ENCODE data around the gene IPMK.
"Not testable (repeated sequence)": the region's sequence is repeated elsewhere in the genome, so short reads cannot be mapped to it uniquely, and the experiment has no call there.

IPMK gene

GRCh38 chr10:58266826-58267712 is 625 bp downstream of the IPMK start:
- DNase-seq (ENCODE audit: low spot score) (peak; percentile 26), FAIRE-seq (no peak)

DNA sequence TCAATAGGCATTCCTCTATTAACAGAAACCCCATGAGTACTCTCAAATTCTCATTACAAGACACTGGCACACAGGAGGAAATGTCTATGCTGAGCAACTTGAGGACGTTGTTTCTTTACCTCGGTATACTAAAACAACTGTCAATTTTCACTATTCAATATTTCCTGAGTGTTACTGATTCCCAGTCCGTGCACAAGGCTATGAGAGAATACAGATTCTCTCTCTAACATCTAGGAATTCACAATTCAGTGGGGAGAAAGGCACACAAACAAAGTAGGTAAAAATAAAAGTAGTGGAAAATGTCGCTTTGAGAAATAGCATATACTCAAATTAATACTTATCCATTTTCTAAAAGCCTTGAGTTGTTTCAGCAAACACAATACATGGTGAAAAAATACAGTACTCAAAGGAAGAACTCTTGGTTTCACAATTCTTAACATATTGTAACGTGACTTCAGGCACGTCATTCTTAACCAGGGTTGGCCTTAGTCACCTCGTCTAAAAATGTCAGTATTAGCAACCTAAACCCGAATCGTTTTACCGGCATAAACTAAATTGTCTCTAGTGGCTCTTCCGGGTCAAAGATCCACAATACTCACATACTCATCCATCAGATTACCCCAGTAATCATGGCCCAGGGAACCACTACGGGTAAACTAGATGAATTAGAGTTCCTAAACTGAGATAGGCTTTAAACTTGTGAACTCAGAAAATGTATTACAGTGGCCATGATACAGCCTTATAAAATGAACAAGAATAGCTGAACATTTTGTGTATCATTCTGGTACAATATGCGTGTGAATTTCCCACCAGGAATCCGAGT is 1.5 kb downstream of the IPMK start:
- peak; percentile 5 for FAIRE-seq
- DNase-seq (ENCODE audit: low spot score) = no peak

DNA sequence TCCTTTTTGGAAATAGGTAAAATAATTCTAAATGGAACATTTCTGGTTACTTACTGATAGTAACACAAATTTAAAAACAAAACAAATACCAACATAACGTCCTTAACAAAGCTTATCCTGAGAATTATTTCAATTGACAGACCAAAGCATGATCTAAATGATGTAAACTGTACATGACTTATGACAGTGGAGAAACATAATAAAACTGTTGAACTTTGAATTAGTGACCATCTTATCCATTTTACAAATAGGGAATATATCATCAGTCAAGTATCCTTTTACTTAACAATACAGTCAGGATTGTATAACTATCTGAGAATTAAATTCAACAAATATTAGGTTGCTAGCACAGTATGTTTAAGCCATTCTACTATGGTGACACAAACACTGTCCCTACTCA is 2.4 kb downstream of the IPMK start:
- FAIRE-seq = no peak
- DNase-seq (ENCODE audit: low spot score) = no peak

GRCh38 chr10:58264780-58265179 is 2.9 kb downstream of the IPMK start:
- no peak for FAIRE-seq
- no peak for DNase-seq (ENCODE audit: low spot score)

DNA sequence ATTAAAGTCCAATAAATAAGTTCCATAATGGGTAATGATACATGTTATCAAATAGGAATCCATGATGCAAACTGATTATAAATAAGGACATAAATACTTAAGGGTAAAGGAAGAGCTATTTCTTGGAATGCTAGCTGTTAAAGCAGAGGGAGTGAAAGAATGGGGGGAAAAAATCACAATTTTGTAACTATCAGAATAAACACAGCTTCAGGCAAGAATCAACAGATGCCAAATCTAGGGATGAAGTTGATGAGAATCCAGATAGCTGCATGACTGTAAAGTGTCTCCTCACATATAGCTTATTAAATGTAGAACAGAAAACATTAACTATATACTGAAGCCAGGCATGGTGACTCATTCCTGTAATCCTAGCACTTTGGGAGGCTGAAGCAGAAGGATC is 4.9 kb downstream of the IPMK start:
- DNase-seq (ENCODE audit: low spot score) = no peak
- FAIRE-seq = no peak

GRCh38 chr10:58260334-58260733 is 7.4 kb downstream of the IPMK start:
- no peak for FAIRE-seq

GRCh38 chr10:58258977-58259692 is 8.6 kb downstream of the IPMK start:
- FAIRE-seq (no peak), DNase-seq (ENCODE audit: low spot score) (no peak)

More at GRCh38 chr10:58260334-58260733, 7.4 kb downstream of the IPMK start:
- no peak for DNase-seq (ENCODE audit: low spot score)

GRCh38 chr10:58256013-58256780 is 11.5 kb downstream of the IPMK start:
- DNase-seq (ENCODE audit: low spot score); FAIRE-seq: not testable (repeated sequence)

DNA sequence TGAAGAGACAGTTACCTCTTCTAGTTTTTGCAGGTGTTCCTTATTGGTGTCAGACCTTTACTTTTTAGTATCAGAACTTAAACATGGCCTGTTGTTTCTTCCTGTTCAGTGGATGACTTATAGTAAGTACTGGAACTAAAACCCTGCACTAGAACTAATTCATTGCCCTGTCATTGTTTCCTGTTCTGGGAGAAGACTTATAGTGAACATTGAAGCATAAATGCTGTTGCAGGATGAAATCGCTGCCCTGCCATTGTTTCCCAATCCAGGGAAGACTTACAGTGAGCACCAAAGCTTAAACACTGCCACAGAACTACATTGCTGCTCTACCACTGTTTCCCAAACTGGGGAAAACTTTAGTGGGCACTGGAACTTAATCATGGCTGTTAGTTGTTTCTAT is 13.1 kb downstream of the IPMK start:
- no peak for FAIRE-seq

GRCh38 chr10:58253184-58253583 is 14.5 kb downstream of the IPMK start:
- FAIRE-seq = no peak
- DNase-seq (ENCODE audit: low spot score) = no peak

More for the DNA sequence above, 13.1 kb downstream of the IPMK start:
- DNase-seq (ENCODE audit: low spot score) = no peak

DNA sequence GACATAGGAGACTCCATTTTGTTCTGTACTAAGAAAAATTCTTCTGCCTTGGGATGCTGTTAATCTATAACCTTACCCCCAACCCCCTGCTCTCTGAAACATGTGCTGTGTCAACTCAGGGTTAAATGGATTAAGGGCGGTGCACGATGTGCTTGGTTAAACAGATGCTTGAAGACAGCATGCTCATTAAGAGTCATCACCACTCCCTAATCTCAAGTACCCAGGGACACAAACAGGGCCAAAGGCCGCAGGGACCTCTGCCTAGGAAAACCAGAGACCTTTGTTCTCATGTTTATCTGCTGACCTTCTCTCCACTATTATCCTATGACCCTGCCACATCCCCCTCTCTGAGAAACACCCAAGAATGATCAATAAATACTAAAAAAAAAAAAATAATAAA is 23.0 kb downstream of the IPMK start:
- not testable (repeated sequence) for DNase-seq (ENCODE audit: low spot score); FAIRE-seq

GRCh38 chr10:58244242-58244641 is 23.5 kb downstream of the IPMK start:
- FAIRE-seq = not testable (repeated sequence)

DNA sequence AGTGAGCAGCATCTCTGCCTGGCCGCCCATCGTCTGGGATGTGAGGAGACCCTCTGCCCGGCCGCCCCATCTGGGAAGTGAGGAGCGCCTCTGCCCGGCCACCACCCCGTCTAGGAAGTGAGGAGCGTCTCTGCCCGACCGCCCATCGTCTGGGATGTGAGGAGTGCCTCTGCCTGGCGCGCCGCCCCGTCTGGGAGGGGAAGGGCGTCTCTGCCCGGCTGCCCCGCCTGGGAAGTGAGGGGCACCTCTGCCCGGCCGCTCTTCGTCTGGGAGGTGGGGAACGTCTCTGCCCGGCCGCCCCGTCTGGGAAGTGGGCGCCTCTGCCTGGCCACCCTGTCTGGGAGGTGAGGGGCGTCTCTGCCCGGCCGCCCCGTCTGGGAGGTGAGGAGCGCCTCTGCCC is 23.9 kb downstream of the IPMK start:
- not testable (repeated sequence) for FAIRE-seq; DNase-seq (ENCODE audit: low spot score)

More at GRCh38 chr10:58244242-58244641, 23.5 kb downstream of the IPMK start:
- DNase-seq (ENCODE audit: low spot score) = not testable (repeated sequence)

- FAIRE-seq = no peak
- DNase-seq (ENCODE audit: low spot score) = no peak
These were observed 24.4 kb downstream of the IPMK start for GRCh38 chr10:58243269-58243668.

GRCh38 chr10:58241346-58241745 is 26.3 kb downstream of the IPMK start:
- no peak for FAIRE-seq
- no peak for DNase-seq (ENCODE audit: low spot score)

- FAIRE-seq (no peak), DNase-seq (ENCODE audit: low spot score) (no peak)
These were observed 27.2 kb downstream of the IPMK start for GRCh38 chr10:58240531-58240930.

GRCh38 chr10:58239561-58240169 is 28.0 kb downstream of the IPMK start:
- FAIRE-seq (no peak), DNase-seq (ENCODE audit: low spot score) (no peak)

DNA sequence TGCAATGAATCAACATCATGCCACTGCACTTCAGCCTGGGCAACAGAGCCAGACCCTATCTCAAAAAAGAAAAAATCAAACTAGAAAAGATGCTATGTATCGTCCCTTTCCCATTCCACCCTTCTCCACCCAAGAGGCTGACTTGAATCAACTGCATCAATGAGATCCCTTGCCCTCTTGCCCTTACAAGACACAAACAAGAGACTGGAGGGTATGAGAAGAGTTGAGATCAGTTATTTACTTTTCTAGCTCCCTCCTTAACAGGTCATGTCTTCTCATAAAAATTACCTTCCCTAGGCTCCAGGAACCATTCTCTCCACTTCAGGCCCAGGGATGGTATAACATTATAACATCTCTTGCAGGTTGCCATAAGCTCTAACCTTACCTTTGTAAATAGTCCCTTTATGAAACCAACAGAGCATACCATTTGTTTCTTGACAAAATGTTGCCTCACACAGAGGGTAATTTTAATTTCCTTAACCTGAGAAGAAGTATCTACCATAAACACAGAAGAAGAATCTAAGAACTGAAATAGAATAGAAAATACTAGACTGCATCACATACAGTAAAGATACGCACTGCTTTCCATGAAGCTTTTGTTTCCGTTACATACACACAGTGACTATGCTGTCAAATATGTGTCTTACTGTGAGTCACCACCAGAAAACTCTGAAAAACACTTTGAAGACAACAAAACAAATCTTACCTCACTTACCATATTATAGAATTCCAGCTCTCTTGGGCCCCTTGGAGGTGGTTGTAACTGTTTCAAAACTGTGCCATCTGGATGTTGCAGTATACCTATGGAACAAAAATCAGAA is 30.5 kb downstream of the IPMK start:
- peak; percentile 92 for FAIRE-seq
- DNase-seq (ENCODE audit: low spot score) = peak; percentile 73

DNA sequence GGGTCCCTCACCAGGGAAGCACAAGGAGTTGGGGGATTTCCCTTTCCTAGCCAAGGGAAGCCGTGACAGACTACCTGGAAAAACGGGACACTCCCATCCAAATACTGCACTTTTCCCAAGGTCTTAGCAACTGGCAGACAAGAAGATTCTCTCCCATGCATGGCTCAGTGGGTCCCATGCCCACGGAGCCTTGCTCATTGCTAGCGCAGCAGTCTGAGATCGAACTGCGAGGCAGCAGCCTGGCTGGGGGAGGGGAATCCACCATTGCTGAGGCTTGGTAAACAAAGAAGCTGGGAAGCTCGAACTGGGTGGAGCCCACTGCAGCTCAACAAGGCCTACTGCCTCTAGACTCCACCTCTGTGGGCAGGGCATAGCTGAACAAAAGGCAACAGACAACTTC is 37.8 kb downstream of the IPMK start:
- FAIRE-seq; DNase-seq (ENCODE audit: low spot score): not testable (repeated sequence)

Measured in urothelium cell line (cell line).